Caco-2 (cell line): ENCODE results near the gene GOLT1B. TPM values are rescaled to one million over a fixed set of nuclear protein-coding genes. Genes with fewer than 3 reads are reported as not detected.
"Not testable (repeated sequence)": the region's sequence is repeated elsewhere in the genome, so short reads cannot be mapped to it uniquely, and the experiment has no call there.

Experiments used
- BruUV-seq: library from RNA; stranded (reverse); fragments of 400-500 nt; replicated peaks from 2 replicates; lab custom pipeline; 2021; lab: Mats Ljungman, UMichigan
- CTCF ChIA-PET: fragments of 300-600 bp; sonication (Branson Sonifier 250); formaldehyde crosslinking; loops from one replicate; lab custom pipeline; 2022; ENCODE audit warnings: antibody characterized with exemption; lab: Charles Lee
- POLR2A ChIA-PET: fragments of 300-600 bp; sonication (Branson Sonifier 250); formaldehyde crosslinking; loops from one replicate; lab custom pipeline; 2022; ENCODE audit warnings: antibody characterized with exemption; lab: Charles Lee
- DNase-seq, 2 experiments: peaks; one replicate each; pipeline versions ENCODE4 v3.0.0 to v3.0.0-alpha.2; 2020 to 2022
- H3K27me3 ChIP-seq: replicated peaks from 2 replicates; pipeline ENCODE4 v1.6.0; 2011; ENCODE audit warnings: low read length; ENCODE audit not compliant: control insufficient read depth, insufficient read depth
- H3K36me3 ChIP-seq: 2 replicates; pipeline ENCODE4 v1.5.1; 2011; ENCODE audit warnings: low read length; ENCODE audit not compliant: control insufficient read depth, insufficient read depth
- H3K4me1 ChIP-seq: fragments of 250-450 bp; sonication (Bioruptor Pico); 2 replicates; pipeline ENCODE4 v1.5.1; 2020; ENCODE audit warnings: mild to moderate bottlenecking
- H3K4me3 ChIP-seq: 2 replicates; pipeline ENCODE4 v1.5.1; 2011; ENCODE audit warnings: low read depth, mild to moderate bottlenecking, control low read depth, low read length
- H3K9me3 ChIP-seq: fragments of 250-450 bp; sonication (Bioruptor Pico); 2 replicates; pipeline ENCODE4 v1.5.1; 2020; ENCODE audit warnings: mild to moderate bottlenecking, moderate library complexity
- H3K27ac Mint-ChIP-seq: one replicate; pipeline ENCODE4 v1.8.0; 2022; ENCODE audit warnings: mixed read lengths; ENCODE audit not compliant: unreplicated experiment
- H3K27me3 Mint-ChIP-seq: one replicate; pipeline ENCODE4 v1.8.0; 2022; ENCODE audit warnings: mixed read lengths; ENCODE audit not compliant: insufficient read depth, unreplicated experiment
- H3K36me3 Mint-ChIP-seq: one replicate; pipeline ENCODE4 v1.8.0; 2022; ENCODE audit warnings: mild to moderate bottlenecking, mixed read lengths; ENCODE audit not compliant: insufficient read depth, unreplicated experiment
- H3K4me1 Mint-ChIP-seq: one replicate; pipeline ENCODE4 v1.8.0; 2022; ENCODE audit warnings: low read depth, mixed read lengths; ENCODE audit not compliant: unreplicated experiment
- H3K4me3 Mint-ChIP-seq: one replicate; pipeline ENCODE4 v1.8.0; 2022; ENCODE audit warnings: mild to moderate bottlenecking, moderate library complexity, mixed read lengths; ENCODE audit not compliant: unreplicated experiment
- H3K9me3 Mint-ChIP-seq: one replicate; pipeline ENCODE4 v1.8.0; 2022; ENCODE audit warnings: mixed read lengths; ENCODE audit not compliant: unreplicated experiment
- CTCF ChIP-seq, 2 experiments: fragments of 200-600 bp in 1 of 2; IDR thresholded peaks; 1 replicate in 1 of 2; 2 replicates in 1 of 2; pipeline versions ENCODE4 v1.5.1 to v1.8.0; 2011 to 2022; ENCODE audit warnings: antibody characterized with exemption in 1 of 2, control low read depth in 1 of 2, inconsistent platforms in 1 of 2, low read depth in 1 of 2, low read length in 1 of 2, mild to moderate bottlenecking in 1 of 2, moderate library complexity in 1 of 2; ENCODE audit not compliant: insufficient read depth in 1 of 2, severe bottlenecking in 1 of 2, unreplicated experiment in 1 of 2
- intact Hi-C: fragments of 100-400 bp; cut with micrococcal nuclease; formaldehyde crosslinking; loops from one replicate; pipeline ENCODE4 v1.10.0; 2022; ENCODE audit not compliant: unreplicated experiment
- total RNA-seq: library from RNA; stranded (reverse); gene quantifications from 2 replicates; pipeline ENCODE4 v1.2.3, GENCODE V29; 2022

The GOLT1B gene
- total RNA-seq, 1 experiment from 2014 or later: 81.7 TPM

DNA sequence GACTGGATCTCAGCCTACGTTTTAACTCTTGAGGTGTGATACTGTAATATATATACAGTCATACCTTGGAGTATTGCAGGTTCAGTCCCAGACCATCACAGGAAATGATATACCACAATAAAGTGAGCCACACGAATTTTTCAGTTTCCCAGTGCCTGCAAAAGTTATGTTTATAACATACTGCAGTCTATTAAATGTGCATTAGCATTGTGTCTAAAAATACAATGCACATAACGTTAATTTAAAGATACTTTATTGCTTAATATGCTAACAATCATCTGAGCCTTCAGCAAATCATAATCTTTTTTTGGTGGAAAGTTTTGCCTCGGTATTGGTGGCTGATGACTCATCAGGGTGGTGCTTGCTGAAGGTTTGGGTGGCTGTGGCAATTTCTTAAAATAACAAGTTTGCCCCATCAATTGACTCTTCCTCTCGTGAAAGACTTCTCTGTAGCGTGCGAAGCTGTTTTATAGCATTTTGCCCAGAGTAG lies 45.3 kb upstream of the GOLT1B start:
- Mint-ChIP-seq H3K9me3 (no peaks in the 10 kb centered on the region), H3K36me3 (no peaks in the 10 kb centered on the region)

DNA sequence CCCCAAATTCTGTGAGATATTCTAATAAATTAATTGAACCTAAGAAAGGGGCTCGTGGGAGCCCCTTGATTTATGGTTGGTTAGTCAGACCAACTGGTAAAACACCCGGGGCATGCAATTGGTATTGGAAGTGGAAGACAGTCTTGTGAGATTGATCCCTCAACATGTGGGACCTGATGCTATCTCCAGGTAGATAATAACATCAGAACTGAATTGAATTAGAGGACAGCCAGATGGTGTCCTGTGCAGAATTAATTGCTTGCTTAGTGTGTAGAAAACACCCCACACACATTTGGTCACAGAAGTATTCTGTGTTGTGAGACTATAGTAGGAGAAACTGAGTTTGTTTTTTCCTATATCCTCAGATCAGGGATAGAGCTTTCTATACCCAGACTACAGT lies 42.1 kb upstream of the GOLT1B start:
- ChIA-PET POLR2A (no interaction called here), CTCF (interaction anchor here (0.6 kb wide), 1 partner anchor 77 kb away, joined by 5 read pairs; no protein-coding TSS in a partner anchor)
- H3K36me3 ChIP-seq: no peaks in the 10 kb centered on the region
- no peak for TF ChIP-seq CTCF (IDR thresholded peaks at IDR 0.05; ENCODE audit: insufficient read depth in 1 of 2, low read depth in 1 of 2, low read length in 1 of 2, severe bottlenecking in 1 of 2, unreplicated experiment in 1 of 2)
- H3K4me3 ChIP-seq: no peak overlapping the region
- H3K36me3 Mint-ChIP-seq: no peaks in the 10 kb centered on the region
- no TSS peak for BruUV-seq
- H3K9me3 Mint-ChIP-seq: no peaks in the 10 kb centered on the region
- no peaks in the 10 kb centered on the region for H3K27me3 ChIP-seq
- no peak for DNase-seq
- H3K4me3 Mint-ChIP-seq: no peak overlapping the region
- no peaks in the 10 kb centered on the region for H3K4me1 ChIP-seq
- H3K27ac Mint-ChIP-seq: no peak overlapping the region
- no peaks in the 10 kb centered on the region for H3K9me3 ChIP-seq
- H3K27me3 Mint-ChIP-seq: no peaks in the 10 kb centered on the region
- H3K4me1 Mint-ChIP-seq: no peaks in the 10 kb centered on the region
- intact Hi-C loops: no loop called here

More for the DNA sequence above, 45.3 kb upstream of the GOLT1B start:
- Histone ChIP-seq H3K4me1 (no peaks in the 10 kb centered on the region), H3K4me3 (no peak overlapping the region), H3K36me3 (no peaks in the 10 kb centered on the region), H3K9me3 (no peaks in the 10 kb centered on the region), H3K27me3 (no peaks in the 10 kb centered on the region)
- Mint-ChIP-seq H3K4me1 (no peaks in the 10 kb centered on the region), H3K27me3 (no peaks in the 10 kb centered on the region), H3K4me3 (no peak overlapping the region), H3K27ac (no peak overlapping the region)
- CTCF ChIA-PET: no interaction called here
- DNase-seq: no peak
- BruUV-seq: no TSS peak
- no peak for TF ChIP-seq CTCF (IDR thresholded peaks at IDR 0.05; ENCODE audit: insufficient read depth in 1 of 2, low read depth in 1 of 2, low read length in 1 of 2, severe bottlenecking in 1 of 2, unreplicated experiment in 1 of 2)
- intact Hi-C loops: no loop called here
- POLR2A ChIA-PET: no interaction called here

- H3K9me3 ChIP-seq, H3K4me1 Mint-ChIP-seq, BruUV-seq, intact Hi-C loops, H3K9me3 Mint-ChIP-seq, H3K27me3 ChIP-seq, POLR2A ChIA-PET, H3K27ac Mint-ChIP-seq, DNase-seq, H3K27me3 Mint-ChIP-seq, H3K36me3 ChIP-seq, H3K4me3 Mint-ChIP-seq, H3K4me3 ChIP-seq, H3K4me1 ChIP-seq, CTCF ChIA-PET: not testable (repeated sequence)
- peaks cover 36% of the 10 kb centered on the region for H3K36me3 Mint-ChIP-seq
Measured at GRCh38 chr12:21467334-21467733, 34.3 kb upstream of the GOLT1B start.

DNA sequence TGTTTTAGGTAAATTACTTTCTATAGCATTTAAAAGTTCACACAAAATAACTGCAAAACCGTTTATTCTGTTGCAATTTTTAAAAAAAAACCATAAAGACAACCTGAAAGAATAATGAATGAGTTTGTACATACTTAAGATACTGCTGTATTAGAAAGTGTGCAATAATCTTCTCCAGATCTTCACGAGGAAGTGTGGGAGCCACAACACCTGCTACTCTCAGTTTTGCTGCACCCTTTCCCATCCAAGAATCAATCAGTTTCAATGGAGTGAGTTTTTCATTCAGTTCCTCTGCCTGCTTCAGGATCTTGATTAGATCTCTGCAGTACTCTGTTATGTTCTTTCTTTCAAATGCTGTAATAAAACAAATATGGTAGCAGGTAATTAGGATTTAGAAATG lies 30.3 kb upstream of the GOLT1B start:
- no TSS peak for BruUV-seq
- POLR2A ChIA-PET: no interaction called here
- H3K36me3 Mint-ChIP-seq: peaks cover 46% of the 10 kb centered on the region
- Histone ChIP-seq H3K4me1 (no peaks in the 10 kb centered on the region; the same call in 1 of the 2 replicates), H3K9me3 (no peaks in the 10 kb centered on the region), H3K27me3 (no peaks in the 10 kb centered on the region), H3K4me3 (no peak overlapping the region), H3K36me3 (no peaks in the 10 kb centered on the region)
- no peak for TF ChIP-seq CTCF (IDR thresholded peaks at IDR 0.05; ENCODE audit: insufficient read depth in 1 of 2, low read depth in 1 of 2, low read length in 1 of 2, severe bottlenecking in 1 of 2, unreplicated experiment in 1 of 2)
- H3K4me3 Mint-ChIP-seq: no peak overlapping the region
- H3K27ac Mint-ChIP-seq: no peak overlapping the region
- no peak for DNase-seq
- CTCF ChIA-PET: no interaction called here
- no peaks in the 10 kb centered on the region for H3K9me3 Mint-ChIP-seq
- intact Hi-C loops: no loop called here
- H3K27me3 Mint-ChIP-seq: no peaks in the 10 kb centered on the region
- no peaks in the 10 kb centered on the region for H3K4me1 Mint-ChIP-seq
